Muscle layer of colon (tissue), 2 donors: ENCODE results near the gene IFT74.

Source experiments
- H3K27ac ChIP-seq: one replicate; pipeline ENCODE4 v1.7.0; 2013; ENCODE audit warnings: low read depth, mild to moderate bottlenecking, low read length, moderate library complexity
- H3K27me3 ChIP-seq, 2 donors: one replicate each; pipeline ENCODE4 v1.7.0; 2013; ENCODE audit warnings: low read length in 2 of 2, mild to moderate bottlenecking in 2 of 2; ENCODE audit not compliant: insufficient read depth in 2 of 2, control insufficient read depth in 1 of 2
- H3K36me3 ChIP-seq: one replicate; pipeline ENCODE4 v1.7.0; 2013; ENCODE audit warnings: mild to moderate bottlenecking, low read length; ENCODE audit not compliant: insufficient read depth
- H3K4me1 ChIP-seq: one replicate; pipeline ENCODE4 v1.7.0; 2013; ENCODE audit warnings: mild to moderate bottlenecking, low read length; ENCODE audit not compliant: insufficient read depth
- H3K4me3 ChIP-seq, 2 donors: one replicate each; pipeline ENCODE4 v1.7.0; 2013; ENCODE audit warnings: low read length in 2 of 2, low read depth in 1 of 2, mild to moderate bottlenecking in 1 of 2, moderate library complexity in 1 of 2
- H3K9ac ChIP-seq: one replicate; pipeline ENCODE4 v1.7.0; 2013; ENCODE audit warnings: low read length
- H3K9me3 ChIP-seq: one replicate; pipeline ENCODE4 v1.7.0; 2013; ENCODE audit warnings: mild to moderate bottlenecking, low read length
- donor health status: abdominal sarcoma.
- donor health status: Adenocarcinoma of cecum.

The IFT74 gene

DNA sequence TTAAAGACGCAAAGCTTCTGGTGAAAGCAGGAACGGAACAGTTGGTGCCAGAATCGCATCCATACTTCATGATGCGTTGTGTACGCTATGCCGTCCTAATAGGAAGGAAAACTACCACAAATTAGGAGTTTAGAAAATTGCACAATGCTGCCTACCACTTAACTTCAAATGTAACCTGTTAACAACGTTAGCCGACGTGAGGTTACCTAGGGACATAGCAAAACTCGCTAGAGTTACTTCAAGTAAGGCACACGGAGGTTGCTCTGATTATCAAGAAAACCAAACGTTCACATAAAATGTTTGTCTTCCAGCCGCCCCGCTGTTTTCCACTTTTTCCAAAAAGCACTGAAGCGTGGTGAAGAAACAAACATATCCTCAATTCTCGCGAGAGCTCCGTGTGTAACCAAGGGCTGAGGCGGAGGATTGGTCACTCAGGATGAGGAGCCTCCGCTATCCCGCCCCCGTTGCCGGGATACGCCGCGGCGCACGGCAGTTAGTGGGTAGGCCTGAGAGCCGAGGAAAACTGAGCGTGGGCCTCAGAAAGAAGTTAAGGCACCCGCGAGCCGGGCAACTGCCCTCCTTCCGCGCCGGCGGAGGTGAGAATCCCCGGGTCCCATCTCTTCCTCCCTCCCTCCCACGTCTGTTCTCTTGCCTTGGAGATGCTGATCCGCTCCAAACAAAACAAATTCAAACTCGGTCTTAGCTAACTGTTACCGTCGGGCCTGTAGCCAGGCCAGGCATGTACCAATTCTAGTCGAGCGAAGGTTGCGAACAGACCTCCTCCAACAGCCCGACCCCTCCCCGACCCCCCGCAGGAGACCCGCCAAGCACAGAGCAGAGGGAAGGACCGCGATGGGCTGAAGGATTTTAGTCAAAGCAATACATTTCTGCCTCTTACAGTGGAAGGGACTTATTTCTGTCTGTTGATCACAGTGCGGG is at the start of gene IFT74:
IFT74 (plus strand) TSS at position 492 of the 939 bp plus-strand sequence. CDS start 5,556 bp downstream, outside the sequence.
- Histone ChIP-seq H3K4me1 (peaks cover 6% of the 10 kb centered on the region), H3K27me3 (no peaks in the 10 kb centered on the region), H3K36me3 (no peaks in the 10 kb centered on the region), H3K9ac (peak within 1 kb of the TSS; percentile 92), H3K27ac (peak within 1 kb of the TSS; percentile 75), H3K9me3 (no peaks in the 10 kb centered on the region), H3K4me3 (peak within 1 kb of the TSS; percentile 72 to 96)

DNA sequence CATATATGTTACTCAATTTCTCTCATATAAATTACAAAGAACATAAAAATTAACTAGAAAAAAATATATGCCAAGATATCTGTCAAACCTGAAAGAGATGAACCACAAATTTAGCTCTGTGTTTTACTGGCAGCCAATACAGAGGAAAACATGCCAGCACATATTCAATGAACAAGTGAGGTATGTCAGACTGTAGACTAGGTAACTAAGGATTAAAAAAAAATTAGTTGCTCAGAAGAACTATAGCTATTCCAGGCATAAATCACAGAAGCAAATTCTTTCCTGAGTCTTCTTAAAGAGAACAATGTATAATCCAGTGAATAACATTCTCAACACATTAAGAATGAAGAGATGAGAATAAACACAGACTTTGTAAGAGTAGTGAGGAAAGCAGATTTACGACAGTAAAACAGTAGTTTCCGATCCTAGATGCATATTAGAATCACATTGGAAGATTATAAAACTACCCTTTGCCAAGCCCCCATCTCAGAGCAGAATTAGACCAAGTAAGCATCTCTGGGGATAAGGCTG is 43.0 kb upstream of the IFT74 start:
- H3K4me1 ChIP-seq, result no peaks in the 10 kb centered on the region
- H3K9me3 ChIP-seq, result no peaks in the 10 kb centered on the region
- no peaks in the 10 kb centered on the region for H3K27me3 ChIP-seq
- H3K9ac ChIP-seq, result no peak overlapping the region
- no peak overlapping the region for H3K4me3 ChIP-seq
- H3K36me3 ChIP-seq, result peaks cover 24% of the 10 kb centered on the region
- H3K27ac ChIP-seq, result no peak overlapping the region

DNA sequence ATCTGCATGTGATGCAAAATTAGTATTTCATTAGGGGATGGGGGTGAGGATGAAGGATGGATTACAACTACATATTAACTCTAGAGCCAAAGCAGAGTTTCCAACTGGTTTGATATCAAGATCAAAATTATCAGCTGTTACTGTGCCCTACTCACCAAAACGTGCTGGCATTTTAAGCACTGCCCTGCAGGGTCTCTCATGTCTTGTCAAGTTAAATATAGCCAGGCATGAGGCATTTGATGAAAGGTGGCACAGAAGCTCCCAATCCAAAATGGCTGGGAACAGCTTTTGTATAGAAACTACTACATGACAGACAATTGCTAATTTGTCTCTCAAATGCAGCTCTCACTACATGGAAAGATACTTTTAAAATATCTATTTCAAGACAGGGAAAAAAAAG is 36.5 kb upstream of the IFT74 start:
- no peak overlapping the region for H3K9ac ChIP-seq
- H3K27me3 ChIP-seq, result no peaks in the 10 kb centered on the region
- H3K9me3 ChIP-seq, result no peaks in the 10 kb centered on the region
- H3K36me3 ChIP-seq, result peaks cover 59% of the 10 kb centered on the region
- no peaks in the 10 kb centered on the region for H3K4me1 ChIP-seq
- H3K4me3 ChIP-seq, result no peak overlapping the region
- H3K27ac ChIP-seq, result no peak overlapping the region

DNA sequence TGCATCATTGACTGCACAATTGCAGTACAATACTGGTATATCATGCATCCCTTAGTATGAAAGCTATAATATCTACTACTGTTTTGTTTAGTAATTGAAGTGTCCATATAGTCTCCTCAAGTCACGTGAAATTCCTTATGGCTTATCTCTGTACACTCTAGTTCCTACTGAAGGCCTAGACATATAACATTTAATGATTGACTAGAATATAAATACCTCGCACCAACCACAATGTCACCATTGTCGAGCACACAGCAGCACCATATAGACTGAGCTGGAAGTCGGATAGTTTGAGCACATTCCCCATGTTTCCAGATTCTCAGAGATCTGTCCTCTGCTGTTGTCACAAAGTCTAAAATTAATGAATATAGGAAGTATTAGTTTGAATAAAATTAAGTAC is 30.6 kb upstream of the IFT74 start:
- Histone ChIP-seq H3K36me3 (peaks cover 48% of the 10 kb centered on the region), H3K4me3 (no peak overlapping the region), H3K9me3 (no peaks in the 10 kb centered on the region), H3K27me3 (no peaks in the 10 kb centered on the region), H3K9ac (no peak overlapping the region), H3K27ac (no peak overlapping the region), H3K4me1 (no peaks in the 10 kb centered on the region)

DNA sequence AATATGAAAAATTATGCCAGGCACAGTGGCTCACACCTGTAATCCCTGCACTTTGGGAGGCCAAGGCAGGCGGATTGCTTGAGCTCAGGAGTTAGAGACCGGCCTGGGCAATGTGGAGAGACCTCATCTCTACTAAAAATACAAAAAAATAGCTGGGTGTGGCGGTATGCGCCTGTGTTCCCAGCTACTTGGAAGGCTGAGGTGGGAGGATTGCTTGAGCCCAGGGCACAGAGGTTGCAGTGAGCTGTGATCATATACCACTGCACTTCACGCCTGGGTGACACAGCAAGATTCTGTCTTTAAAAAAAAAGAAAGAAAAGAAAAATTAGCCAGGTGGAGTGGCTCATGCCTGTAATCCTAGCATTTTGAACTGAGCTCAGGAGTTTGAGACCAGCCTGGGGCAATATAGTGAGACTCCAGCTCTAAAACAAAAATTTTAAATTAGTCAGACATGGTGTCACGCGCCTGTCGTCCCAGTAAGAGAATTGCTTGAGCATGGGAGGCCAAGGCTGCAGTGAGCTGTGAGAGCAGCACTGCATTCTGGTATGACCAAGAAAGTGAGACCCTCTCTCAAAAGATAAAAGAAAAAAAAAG is 27.2 kb upstream of the IFT74 start:
- H3K4me3 ChIP-seq, result no peak overlapping the region
- no peak overlapping the region for H3K27ac ChIP-seq
- H3K9ac ChIP-seq, result no peak overlapping the region
- H3K9me3 ChIP-seq, result no peaks in the 10 kb centered on the region
- no peaks in the 10 kb centered on the region for H3K4me1 ChIP-seq
- peaks cover 21% of the 10 kb centered on the region for H3K36me3 ChIP-seq
- no peaks in the 10 kb centered on the region for H3K27me3 ChIP-seq

DNA sequence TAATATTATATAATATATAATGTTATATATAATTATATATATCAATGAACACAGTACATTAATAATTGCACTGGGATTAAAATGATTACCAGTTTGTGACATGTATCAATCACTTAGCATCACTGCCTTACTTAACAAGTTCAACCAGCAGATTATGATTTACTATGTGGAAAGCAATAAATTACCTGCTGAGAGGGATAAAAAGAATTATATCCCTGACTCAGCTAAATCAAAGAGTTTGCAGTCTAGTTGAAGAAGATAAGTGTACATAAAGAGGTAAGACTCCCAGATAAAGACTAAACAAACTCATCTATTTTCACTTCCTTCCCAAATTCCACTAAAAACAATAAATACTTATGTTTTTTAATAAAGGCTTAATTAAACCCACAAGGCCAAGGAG is 20.4 kb upstream of the IFT74 start:
- Histone ChIP-seq H3K4me3 (no peak overlapping the region), H3K27me3 (no peaks in the 10 kb centered on the region), H3K27ac (no peak overlapping the region), H3K9me3 (no peaks in the 10 kb centered on the region), H3K36me3 (no peaks in the 10 kb centered on the region), H3K9ac (no peak overlapping the region), H3K4me1 (peaks cover 6% of the 10 kb centered on the region)

DNA sequence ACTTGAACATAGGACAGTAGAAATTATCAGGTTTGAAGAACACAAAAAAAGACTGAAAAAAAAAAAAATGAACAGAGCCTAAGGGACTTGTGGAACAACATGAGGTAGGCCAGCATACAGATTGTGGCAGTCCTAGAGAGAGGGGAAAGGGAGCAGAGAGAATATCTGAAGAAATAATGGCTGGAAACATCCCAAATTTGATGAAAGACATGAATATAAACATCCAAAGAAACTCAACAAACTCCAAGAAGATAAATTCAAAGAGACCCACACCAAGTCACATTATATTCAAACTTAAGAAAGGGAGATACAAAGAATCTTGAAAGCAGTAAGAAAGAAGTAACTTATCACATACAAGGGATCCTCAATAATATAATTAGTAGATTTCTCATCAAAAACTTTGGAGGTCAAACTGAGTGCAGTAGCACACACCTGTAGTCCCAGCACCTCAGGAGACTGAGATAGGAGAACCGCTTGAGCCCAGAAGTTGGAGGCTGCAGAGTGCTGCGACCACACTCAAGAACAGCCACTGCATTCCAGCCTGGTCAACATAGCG is 18.3 kb upstream of the IFT74 start:
- H3K27ac ChIP-seq, result no peak overlapping the region
- no peak overlapping the region for H3K4me3 ChIP-seq
- H3K4me1 ChIP-seq, result peaks cover 6% of the 10 kb centered on the region
- H3K36me3 ChIP-seq, result no peaks in the 10 kb centered on the region
- H3K9me3 ChIP-seq, result no peaks in the 10 kb centered on the region
- no peaks in the 10 kb centered on the region for H3K27me3 ChIP-seq
- H3K9ac ChIP-seq, result no peak overlapping the region

DNA sequence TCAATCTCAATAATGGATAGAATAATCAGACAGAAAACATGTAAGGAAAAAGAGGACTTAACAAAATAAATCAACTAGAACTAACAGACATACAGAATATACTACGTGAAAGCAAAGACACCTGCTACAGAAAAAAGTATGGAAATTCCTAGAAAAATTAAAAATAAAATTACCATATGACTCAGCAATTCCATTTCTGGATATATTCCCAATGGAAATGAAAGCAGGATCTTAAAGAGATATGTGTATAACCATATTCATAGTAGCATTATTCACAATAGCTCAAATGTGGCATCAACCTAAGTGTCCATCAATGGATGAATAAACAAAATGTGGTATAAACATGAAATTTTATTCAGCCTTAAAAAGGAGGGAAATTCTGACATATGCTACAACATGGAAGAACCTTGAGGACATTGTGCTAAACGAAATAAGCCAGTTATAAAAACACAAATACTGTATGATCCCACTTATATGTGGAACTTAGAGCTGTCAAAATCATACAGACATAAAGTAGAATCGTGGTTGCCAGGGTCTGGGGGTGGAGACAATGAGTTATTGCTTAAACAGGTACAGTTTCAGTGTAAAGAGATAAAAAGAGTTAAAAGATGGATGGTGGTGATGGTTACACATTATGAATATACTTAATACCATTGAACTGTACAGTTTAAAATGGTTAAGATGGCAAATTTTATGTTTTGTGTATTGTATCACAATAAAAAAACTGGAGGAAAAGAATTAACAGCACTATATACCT is 16.1 kb upstream of the IFT74 start:
- Histone ChIP-seq H3K9me3 (no peaks in the 10 kb centered on the region), H3K4me1 (peaks cover 22% of the 10 kb centered on the region), H3K36me3 (no peaks in the 10 kb centered on the region), H3K27me3 (no peaks in the 10 kb centered on the region), H3K27ac (no peak overlapping the region), H3K9ac (no peak overlapping the region), H3K4me3 (no peak overlapping the region)

DNA sequence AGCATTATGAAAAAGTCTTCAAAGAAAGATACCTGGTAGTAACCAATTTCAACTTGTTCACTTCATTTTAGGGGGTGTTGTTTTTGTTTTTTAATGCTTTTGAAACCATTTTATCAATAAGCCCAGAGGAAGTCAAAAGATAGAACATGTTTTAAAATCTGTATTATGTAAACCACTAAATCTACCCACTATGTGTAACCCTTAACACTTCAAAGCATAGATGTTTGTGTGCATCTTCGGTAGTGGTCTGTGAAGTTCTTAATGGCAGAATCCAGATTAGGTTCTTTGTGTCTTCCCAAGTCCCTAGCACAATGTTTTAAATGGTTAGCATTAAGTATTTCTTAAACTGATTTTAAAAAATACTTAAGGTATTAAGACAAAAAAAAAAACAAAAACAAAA is 15.4 kb upstream of the IFT74 start:
- Histone ChIP-seq H3K9ac (no peak overlapping the region), H3K27ac (no peak overlapping the region), H3K9me3 (no peaks in the 10 kb centered on the region), H3K27me3 (no peaks in the 10 kb centered on the region), H3K4me1 (peaks cover 27% of the 10 kb centered on the region), H3K4me3 (no peak overlapping the region), H3K36me3 (no peaks in the 10 kb centered on the region)

DNA sequence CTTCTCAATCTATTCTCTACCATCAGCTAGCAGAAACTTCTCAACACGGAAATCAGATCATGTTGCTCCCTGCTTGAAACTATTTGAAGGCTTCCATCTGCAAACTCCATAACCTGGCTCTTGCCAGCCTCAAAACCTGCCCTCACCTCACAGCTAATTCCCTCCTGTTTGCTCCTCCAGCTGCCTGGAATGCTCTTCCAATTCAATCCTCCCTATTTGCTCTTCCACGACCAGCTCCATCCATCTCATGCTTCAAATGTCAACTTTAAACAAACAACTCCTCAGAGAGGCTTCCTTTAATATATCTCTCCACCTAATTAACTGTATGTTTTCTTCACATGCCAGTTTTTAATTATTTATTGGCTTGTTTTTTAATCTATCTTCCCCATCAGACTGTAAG is 10.6 kb upstream of the IFT74 start:
- H3K9ac ChIP-seq, result no peak overlapping the region
- no peak overlapping the region for H3K27ac ChIP-seq
- H3K4me3 ChIP-seq, result peak overlapping the region; percentile 67 to 88
- H3K4me1 ChIP-seq, result peaks cover 29% of the 10 kb centered on the region
- H3K36me3 ChIP-seq, result no peaks in the 10 kb centered on the region
- no peaks in the 10 kb centered on the region for H3K9me3 ChIP-seq
- no peaks in the 10 kb centered on the region for H3K27me3 ChIP-seq
